Transverse colon (tissue), 3 donors: ENCODE results near the gene CCDC134.

Experiments
- CTCF ChIP-seq, 5 experiments: fragments of 200-600 bp in 3 of 5; fragments of 450-650 bp in 2 of 5; sonication (generic) in 3 of 5; IDR thresholded peaks; 1 replicate in 2 of 5; 2 replicates in 3 of 5; pipeline ENCODE4 v1.5.1; 2016 to 2017; ENCODE audit warnings: antibody characterized with exemption in 5 of 5, inconsistent platforms in 3 of 5, mild to moderate bottlenecking in 2 of 5, moderate library complexity in 1 of 5
- EP300 ChIP-seq: sonication (generic); formaldehyde crosslinking; IDR thresholded peaks from one replicate; pipeline ENCODE4 v1.6.1; 2017; ENCODE audit warnings: antibody characterized with exemption, low read depth

DNA sequence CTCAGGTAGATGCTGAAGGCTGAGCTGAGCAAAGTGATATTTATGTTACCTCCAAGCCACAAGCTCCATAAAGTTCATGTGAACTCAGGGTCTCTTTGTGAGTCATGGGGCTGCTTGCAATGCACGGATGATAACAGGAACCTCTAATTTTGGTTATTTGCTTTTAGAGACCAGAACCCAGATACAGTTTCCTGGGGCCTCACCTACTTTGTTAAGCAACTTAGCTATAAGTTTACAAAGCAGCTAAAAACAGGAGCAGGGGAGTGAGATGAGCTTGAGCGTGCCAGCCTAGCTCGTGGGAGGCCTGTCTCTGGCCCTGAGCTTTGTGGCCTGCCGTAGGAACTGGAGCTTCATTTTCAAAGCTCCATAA lies 61.7 kb downstream of the CCDC134 start:
- TF ChIP-seq CTCF (IDR thresholded peaks at IDR 0.05): no peak
- TF ChIP-seq EP300: no peak
